ENCODE measurements around the gene SNRK.
A peak's percentile ranks its signal among the peaks of the same experiment; 100 is the strongest.

SNRK gene

GRCh38 chr3:43279082-43279481 lies 7.3 kb upstream of the SNRK start:
- no peak for DNase-seq

- no peak for DNase-seq
These were observed 6.8 kb upstream of the SNRK start for GRCh38 chr3:43279532-43279931.

- DNase-seq = no peak
These were observed 5.3 kb upstream of the SNRK start for GRCh38 chr3:43281020-43281419.

DNA sequence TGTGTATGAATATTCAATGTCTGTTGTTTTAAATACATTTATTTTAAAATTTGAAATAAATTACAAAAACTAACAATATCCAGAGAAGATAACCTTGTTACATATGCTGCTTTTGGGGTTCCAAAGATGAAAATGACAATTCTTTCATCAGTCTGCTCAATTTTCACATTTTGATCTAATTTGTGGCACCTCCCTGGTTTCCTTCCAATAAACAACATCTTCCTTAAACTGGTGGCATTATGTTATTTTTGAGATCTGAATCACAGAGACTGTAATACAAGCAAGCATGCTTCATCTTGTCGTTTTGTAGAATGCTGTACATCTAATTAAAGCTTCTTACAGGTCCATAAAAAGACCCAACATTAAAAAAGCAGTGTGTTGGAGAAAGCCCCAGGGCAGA lies 2.2 kb upstream of the SNRK start:
- DNase-seq = no peak

DNA sequence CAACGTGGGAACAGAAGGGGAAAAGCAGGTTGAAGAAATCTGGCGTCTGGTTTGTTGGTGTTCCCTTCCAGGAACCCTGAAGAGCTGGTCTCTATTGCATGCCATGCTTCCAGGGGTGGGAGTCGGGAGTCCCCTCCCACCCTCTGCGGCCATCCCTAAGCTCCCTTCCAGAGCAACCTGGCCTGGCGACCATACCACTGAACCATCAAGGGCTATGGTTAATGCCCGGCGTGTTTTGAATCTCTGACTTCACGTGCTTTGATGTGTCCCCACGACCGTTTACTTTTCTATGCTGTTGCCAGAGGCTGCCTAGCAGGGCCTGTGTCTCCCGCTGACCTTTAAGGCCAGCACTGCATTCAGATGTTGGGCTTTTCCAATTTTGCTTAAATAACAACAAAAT lies 696 bp upstream of the SNRK start:
- no peak for DNase-seq

- peak; percentile 34 for DNase-seq
These were observed 630 bp downstream of the SNRK start for GRCh38 chr3:43286841-43287499.

DNA sequence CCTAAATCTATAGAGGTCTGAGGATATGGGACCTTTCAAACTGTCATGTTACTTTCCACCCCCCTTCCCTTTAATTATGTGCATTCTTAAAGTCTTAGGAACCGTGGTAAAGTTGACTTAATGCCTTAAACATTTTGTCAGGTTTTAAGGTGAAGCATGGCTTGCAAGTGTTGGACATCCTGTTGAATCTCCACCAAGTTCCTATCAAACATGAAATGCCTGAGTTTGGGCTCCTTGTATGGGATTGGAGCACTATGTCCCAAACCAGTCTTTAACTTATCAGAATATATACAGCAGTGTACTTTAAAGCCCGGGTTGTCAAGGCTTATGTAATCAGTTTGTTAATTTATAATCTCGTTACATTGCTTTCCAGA lies 1.1 kb downstream of the SNRK start:
- no peak for DNase-seq

- DNase-seq = no peak
These were observed 2.0 kb downstream of the SNRK start for GRCh38 chr3:43288366-43288765.

DNA sequence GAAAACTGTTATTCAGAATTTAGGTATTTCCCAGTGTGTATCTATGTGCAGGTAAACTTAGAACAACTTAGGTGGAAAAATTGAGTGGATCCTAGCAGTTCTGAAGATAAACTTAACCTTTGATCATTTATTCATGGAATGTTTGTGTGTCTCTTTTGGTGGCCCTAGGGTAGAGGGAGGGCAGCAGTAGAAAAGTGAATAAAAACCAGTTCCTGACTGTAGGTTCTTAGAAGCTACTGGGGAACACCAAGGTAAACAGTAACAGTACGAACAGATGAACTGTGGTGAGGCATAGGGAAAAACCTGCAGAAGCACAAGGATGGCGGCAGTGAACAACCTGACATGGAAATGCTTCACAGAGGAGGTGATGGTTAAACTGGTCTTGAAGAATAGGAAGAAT lies 2.5 kb downstream of the SNRK start:
- no peak for DNase-seq

- no peak for DNase-seq
These were observed 3.1 kb downstream of the SNRK start for GRCh38 chr3:43289401-43289800.

DNA sequence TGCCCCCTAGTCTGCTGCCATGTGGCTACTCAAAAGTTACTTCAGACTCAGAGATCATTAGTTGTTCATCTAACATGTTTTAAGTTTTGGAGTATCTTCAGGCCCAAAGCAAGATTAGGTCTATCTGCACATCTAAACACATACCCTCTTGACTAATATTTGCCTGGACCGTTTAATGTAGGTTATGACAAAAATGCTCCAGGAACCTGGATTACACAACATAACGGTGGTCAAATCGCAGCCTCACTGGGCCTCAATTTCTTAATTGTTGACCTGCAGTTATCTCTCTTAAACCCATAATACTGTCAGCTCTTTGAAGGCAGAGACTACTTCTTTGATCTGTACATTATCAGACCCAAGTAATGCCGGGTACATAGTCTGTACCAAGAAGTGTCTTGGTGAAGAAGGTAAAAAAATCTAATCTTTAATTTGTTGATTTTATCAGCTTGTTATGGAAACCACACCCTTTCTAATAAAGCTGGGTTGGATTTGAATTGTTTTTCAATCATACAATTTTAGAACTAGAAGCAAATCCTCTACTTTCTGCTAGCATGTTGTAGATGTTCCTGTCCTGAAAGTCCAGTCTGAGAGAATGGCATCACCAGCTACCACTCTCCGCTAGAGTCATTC lies 3.6 kb downstream of the SNRK start:
- no peak for DNase-seq

DNA sequence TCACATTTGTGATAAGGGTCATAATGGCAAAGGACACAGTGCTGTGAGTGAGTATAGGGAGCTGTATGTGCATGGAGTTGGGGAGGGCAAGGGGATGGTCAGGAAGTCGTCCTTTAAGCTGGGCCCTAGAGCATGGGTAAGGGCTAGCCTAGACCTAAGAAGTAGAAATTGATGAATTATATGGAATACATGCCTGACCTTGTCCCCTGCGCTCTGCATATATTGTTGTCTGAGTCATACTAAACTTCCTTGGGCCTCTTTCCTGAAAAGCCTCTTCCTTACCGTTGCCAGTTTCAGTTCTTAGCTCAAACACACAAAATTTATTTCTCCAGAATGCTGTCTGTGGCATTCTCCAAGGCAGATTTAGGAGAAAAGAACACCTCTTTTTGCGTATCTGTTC lies 4.6 kb downstream of the SNRK start:
- no peak for DNase-seq

DNA sequence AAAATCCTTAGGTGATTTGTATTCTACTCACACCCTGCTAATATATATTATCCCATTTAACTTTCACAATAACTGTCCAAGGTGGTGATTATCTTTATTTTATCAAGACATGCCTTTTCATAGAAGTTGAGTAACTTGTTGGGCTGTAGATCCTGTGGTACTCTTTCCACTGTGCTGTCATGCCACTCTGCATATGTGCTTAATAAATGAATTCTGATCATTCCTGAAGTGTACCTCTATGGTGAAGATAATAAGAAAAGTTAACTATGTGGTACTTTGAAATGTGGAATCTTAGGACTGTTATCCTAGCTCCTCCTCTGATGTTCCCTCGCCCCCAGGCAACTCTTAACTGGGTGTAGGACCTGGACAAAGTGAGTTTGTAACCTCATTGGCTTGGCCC lies 5.2 kb downstream of the SNRK start:
- no peak for DNase-seq

DNA sequence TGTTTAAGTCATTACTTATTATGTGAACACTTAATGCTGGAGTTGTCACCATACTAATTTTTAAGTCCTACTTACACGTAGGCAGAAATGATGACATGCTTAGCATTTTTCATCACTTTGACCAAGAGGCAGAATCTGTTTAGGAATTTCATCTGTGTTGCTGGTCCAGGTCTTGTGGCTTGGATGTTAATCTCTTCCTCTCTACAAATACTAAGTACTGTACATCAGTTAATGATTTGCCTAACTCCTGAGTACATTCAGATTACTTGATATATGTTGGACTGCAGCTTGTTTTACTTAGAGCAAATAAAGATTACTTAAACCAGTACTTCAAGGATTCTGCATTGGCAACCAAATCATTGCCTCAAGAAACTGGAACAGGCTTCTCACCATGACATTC lies 8.6 kb downstream of the SNRK start:
- DNase-seq = no peak

DNA sequence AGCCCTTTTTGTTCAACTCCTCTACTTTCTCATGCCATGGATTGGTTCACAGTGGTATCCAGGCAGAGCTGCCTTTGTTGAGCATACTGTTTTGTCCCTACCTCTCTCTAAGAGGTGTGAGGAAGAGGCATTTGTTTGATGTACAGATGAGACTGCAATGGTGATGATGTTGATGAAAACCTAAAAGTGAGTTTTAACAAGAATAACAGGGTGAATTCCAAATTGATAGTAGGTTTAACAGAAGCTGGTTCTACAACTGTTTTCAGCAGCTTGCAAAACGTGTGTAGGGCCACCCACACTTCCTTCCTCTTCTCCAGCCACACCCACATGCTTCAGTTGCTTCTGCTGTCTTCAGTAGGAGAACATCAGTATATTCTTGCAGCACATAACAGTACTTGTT lies 10.2 kb downstream of the SNRK start:
- no peak for DNase-seq

- no peak for DNase-seq
These were observed 12.0 kb downstream of the SNRK start for GRCh38 chr3:43298292-43298691.

DNA sequence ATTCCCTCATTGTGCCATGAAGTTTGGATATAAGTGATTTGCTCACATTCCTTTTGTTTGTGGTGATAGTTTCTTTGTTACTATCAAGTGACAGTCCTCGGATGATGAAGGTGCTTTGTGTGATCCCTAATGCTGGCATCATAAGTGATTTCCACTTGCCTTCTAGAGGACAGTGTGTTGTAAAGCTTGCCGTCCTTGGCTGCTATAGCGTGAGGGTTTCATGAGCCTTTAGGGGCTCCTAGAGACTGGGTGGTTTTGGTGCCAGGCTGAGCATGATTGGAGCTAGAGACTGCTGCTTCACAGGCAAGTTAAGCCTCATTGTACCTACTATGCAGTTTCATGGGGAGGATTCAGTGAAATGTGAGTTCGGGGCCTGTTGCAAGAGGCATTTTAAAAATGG lies 12.4 kb downstream of the SNRK start:
- DNase-seq = no peak

- DNase-seq = no peak
These were observed 16.0 kb downstream of the SNRK start for GRCh38 chr3:43302116-43302880.

DNA sequence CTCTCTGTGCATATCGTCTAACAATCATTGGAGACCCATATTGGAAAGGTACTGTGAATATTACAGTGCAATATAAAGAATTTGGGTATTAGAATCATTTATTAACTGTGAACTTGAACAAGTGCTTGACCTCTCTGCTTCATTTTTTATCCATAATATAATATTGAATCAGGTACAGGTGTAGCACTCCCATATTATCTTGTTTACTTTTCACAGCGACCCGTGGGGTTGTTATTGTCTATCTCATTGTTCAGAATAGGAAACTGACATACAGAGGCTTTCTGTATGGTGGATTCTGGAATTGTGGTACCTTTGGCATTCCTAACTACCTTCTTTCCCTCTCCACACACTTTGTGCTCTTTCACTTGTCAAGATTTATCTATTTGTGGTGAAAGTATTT lies 17.8 kb downstream of the SNRK start:
- DNase-seq = no peak

- DNase-seq = no peak
These were observed 20.9 kb downstream of the SNRK start for GRCh38 chr3:43307226-43307625.

DNA sequence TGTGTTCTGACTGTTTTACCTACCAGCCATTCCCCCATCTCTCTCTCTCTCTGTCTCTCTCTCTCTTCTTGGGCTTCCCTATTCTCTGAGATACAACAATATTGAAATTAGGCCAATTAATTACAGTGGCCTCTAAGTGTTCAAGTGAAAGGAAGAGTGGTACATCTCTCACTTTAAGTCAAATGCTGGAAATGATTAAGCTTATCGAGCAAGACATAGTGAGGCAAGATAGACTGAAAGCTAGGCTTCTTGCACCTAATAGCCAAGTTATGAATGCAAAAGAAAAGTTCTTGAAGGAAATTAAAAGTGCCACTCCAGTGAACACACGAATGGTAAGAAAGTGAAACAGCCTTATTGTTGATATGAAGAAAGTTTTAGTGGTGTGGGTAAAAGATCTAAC lies 21.3 kb downstream of the SNRK start:
- no peak for DNase-seq

DNA sequence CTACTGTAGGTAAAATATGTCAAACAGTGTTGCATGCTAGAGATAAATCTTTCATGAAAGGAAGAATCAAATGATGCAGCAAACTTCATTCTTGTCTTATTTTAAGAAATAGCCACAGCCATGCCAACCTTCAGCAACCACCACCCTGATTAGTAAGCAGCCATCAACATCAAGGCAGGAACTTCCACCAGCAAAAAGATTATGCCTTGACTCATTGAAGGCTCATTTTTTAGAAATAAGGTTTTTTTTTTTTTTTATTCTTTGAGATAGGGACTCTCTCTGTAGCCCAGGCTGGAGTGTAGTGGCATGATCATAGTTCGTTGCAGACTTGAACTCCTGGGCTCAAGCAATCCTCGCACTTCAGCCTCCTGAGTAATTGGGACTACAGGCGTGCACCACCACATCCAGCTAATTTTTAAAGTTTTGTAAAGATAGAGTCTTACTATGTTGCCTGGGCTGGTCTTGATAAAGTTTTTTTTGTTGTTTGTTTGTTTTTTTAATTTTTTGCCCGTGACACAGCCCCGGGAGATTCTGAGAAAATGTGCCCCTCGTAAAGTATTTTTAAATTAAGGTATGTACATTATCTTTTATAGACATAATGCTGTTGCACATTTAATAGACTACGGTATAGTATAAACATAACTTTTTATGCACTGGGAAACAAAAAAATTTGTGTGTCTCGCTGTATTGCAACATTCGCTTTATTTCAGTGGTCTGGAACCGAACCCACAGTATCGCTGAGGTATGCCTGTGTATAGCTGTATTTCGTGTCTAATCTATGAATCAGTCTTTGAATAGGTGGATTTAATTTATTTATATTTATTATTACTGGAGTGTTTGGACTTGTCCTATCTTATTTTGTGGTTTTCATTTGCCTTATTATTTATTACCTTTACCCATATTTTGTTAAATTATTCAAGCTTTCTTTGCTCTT lies 23.3 kb downstream of the SNRK start:
- no peak for DNase-seq

DNA sequence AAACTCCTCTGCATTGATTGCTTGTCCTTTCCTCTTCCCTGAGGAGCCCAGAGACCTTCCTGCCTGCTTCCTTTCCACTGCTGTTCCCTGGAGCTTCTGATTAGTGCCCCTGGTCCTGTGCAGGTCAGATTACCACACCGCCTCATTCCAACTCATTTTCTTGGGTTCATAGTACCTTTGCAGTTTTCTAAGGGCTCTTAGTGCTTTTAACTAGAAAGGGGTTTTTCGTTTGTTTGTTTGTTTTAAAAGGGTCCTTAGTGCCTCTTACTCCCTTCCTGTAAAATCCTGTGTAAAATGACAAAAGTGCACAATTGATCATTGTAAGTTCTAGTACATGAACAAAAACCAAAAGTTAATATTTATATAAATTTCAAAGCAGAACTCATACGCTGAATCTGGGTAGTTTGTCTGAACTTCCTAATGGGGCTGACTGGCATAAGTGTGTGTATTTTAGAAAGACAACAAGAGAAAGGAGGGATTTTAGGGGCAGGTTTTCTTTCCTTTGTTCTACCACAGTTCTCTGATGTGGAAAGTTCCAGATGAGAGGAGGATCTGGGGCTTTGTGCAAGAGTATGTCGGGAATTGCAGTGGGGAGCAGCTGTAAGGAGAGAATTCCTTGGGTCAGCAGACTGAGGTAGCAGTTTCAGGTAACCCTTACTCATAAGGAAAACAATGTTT lies 30.6 kb downstream of the SNRK start:
- DNase-seq = no peak

All from activated gamma-delta T cell (primary cell).